ENCODE results near the gene DTNBP1. TPM values are rescaled to one million over a fixed set of nuclear protein-coding genes. Genes with fewer than 3 reads are reported as not detected.

DTNBP1 gene
- total RNA-seq, 1 donor from 2014 or later, result 18.2 TPM

- no peak overlapping the region for H3K4me3 ChIP-seq
- H3K27ac ChIP-seq, result no peak overlapping the region
- DNase-seq (ENCODE audit: extremely low spot score in 2 of 2), result no peak
- H3K27me3 ChIP-seq, result no peaks in the 10 kb centered on the region
- H3K9me3 ChIP-seq, result no peaks in the 10 kb centered on the region
- no peaks in the 10 kb centered on the region for H3K4me1 ChIP-seq
- TF ChIP-seq POLR2A (IDR thresholded peaks at IDR 0.05) (no peak), POLR2AphosphoS5 (IDR thresholded peaks at IDR 0.05; ENCODE audit: insufficient read depth in 1 of 2, low read depth in 1 of 2) (no peak)
- TF ChIP-seq, protein P1, sequence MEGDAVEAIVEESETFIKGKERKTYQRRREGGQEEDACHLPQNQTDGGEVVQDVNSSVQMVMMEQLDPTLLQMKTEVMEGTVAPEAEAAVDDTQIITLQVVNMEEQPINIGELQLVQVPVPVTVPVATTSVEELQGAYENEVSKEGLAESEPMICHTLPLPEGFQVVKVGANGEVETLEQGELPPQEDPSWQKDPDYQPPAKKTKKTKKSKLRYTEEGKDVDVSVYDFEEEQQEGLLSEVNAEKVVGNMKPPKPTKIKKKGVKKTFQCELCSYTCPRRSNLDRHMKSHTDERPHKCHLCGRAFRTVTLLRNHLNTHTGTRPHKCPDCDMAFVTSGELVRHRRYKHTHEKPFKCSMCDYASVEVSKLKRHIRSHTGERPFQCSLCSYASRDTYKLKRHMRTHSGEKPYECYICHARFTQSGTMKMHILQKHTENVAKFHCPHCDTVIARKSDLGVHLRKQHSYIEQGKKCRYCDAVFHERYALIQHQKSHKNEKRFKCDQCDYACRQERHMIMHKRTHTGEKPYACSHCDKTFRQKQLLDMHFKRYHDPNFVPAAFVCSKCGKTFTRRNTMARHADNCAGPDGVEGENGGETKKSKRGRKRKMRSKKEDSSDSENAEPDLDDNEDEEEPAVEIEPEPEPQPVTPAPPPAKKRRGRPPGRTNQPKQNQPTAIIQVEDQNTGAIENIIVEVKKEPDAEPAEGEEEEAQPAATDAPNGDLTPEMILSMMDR (IDR thresholded peaks at IDR 0.05), result no peak
- intact Hi-C loops (cut with DNase I), result no loop called here
- no peaks in the 10 kb centered on the region for H3K36me3 ChIP-seq
Observed at GRCh38 chr6:15561447-15562199, 101.2 kb downstream of the DTNBP1 start.

DNA sequence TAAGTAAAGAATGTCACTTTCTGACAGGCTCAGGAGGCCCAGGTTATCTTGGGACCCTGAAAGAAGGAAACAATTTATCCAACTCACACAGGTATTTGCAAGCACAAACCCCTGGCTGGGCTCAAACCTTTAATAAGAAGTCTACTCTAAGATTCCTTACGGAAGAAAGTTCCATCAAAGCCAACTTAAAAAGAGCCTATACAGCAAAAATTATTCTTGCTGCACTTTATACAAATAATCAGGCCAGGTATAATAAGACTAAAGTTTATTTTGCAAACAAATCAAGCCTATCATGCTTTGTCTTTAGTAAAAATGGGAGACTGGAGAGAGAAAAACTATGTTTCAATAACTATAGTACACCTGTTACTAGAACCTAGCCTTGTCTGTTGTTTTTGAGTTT lies 102.1 kb downstream of the DTNBP1 start:
- Histone ChIP-seq H3K4me1 (no peaks in the 10 kb centered on the region), H3K36me3 (no peaks in the 10 kb centered on the region), H3K27me3 (no peaks in the 10 kb centered on the region), H3K27ac (no peak overlapping the region), H3K4me3 (no peak overlapping the region), H3K9me3 (no peaks in the 10 kb centered on the region)
- no peak for DNase-seq (ENCODE audit: extremely low spot score in 2 of 2)
- intact Hi-C loops (cut with DNase I), result no loop called here
- TF ChIP-seq POLR2AphosphoS5 (IDR thresholded peaks at IDR 0.05; ENCODE audit: insufficient read depth in 1 of 2, low read depth in 1 of 2) (no peak), POLR2A (IDR thresholded peaks at IDR 0.05) (no peak)
- TF ChIP-seq, protein P1 (IDR thresholded peaks at IDR 0.05), result no peak

- Histone ChIP-seq H3K36me3 (no peaks in the 10 kb centered on the region), H3K27ac (no peak overlapping the region), H3K4me3 (no peak overlapping the region), H3K4me1 (peaks cover 11% of the 10 kb centered on the region), H3K27me3 (no peaks in the 10 kb centered on the region), H3K9me3 (no peaks in the 10 kb centered on the region)
- intact Hi-C loops (cut with DNase I), result no loop called here
- DNase-seq (ENCODE audit: extremely low spot score in 2 of 2), result no peak
- TF ChIP-seq, protein P1 (IDR thresholded peaks at IDR 0.05), result no peak
- TF ChIP-seq POLR2A (IDR thresholded peaks at IDR 0.05) (no peak), POLR2AphosphoS5 (IDR thresholded peaks at IDR 0.05; ENCODE audit: insufficient read depth in 1 of 2, low read depth in 1 of 2) (no peak)
Observed at GRCh38 chr6:15557174-15557573, 105.7 kb downstream of the DTNBP1 start.

GRCh38 chr6:15556711-15557110 lies 106.1 kb downstream of the DTNBP1 start:
- Histone ChIP-seq H3K4me1 (peaks cover 14% of the 10 kb centered on the region), H3K36me3 (no peaks in the 10 kb centered on the region), H3K4me3 (no peak overlapping the region), H3K9me3 (no peaks in the 10 kb centered on the region), H3K27me3 (no peaks in the 10 kb centered on the region), H3K27ac (no peak overlapping the region)
- TF ChIP-seq, protein P1 (IDR thresholded peaks at IDR 0.05), result no peak
- TF ChIP-seq POLR2A (IDR thresholded peaks at IDR 0.05) (no peak), POLR2AphosphoS5 (IDR thresholded peaks at IDR 0.05; ENCODE audit: insufficient read depth in 1 of 2, low read depth in 1 of 2) (no peak)
- intact Hi-C loops (cut with DNase I), result no loop called here
- DNase-seq (ENCODE audit: extremely low spot score in 2 of 2), result no peak

All from vagina (tissue), 2 donors.